Common myeloid progenitor, CD34-positive (primary cell): Measurements from ENCODE around the gene TTC28.

Experiments
- CTCF ChIA-PET: fragments of 350-600 bp; sonication (Branson Sonifier 250); formaldehyde crosslinking; loops from one replicate; lab custom pipeline; 2021; ENCODE audit warnings: antibody characterized with exemption; lab: Charles Lee
- POLR2A ChIA-PET: fragments of 350-600 bp; sonication (Branson Sonifier 250); formaldehyde crosslinking; loops from one replicate; lab custom pipeline; 2021; ENCODE audit warnings: antibody characterized with exemption; lab: Charles Lee
- DNase-seq, 3 donors: peaks; one replicate each; pipeline versions ENCODE4 v3.0.0 to v3.0.0-alpha.2; 2013
- H3K27ac ChIP-seq, 2 experiments: 1 replicate in 1 of 2; 2 replicates in 1 of 2; pipeline ENCODE4 v1.7.0; 2013; ENCODE audit warnings: inconsistent platforms in 2 of 2, low read length in 2 of 2, mild to moderate bottlenecking in 2 of 2, low read depth in 1 of 2, moderate library complexity in 1 of 2; ENCODE audit not compliant: severe bottlenecking in 2 of 2, insufficient read depth in 1 of 2, poor library complexity in 1 of 2
- H3K27me3 ChIP-seq, 5 experiments: replicated peaks in 2 of 5; 1 replicate in 3 of 5; 2 replicates in 2 of 5; pipeline versions ENCODE4 v1.6.1 to v1.7.0; 2013; ENCODE audit warnings: low read length in 4 of 5, mild to moderate bottlenecking in 2 of 5, moderate library complexity in 2 of 5, inconsistent platforms in 1 of 5; ENCODE audit not compliant: insufficient read depth in 5 of 5, control insufficient read depth in 4 of 5
- H3K36me3 ChIP-seq, 4 experiments: 1 replicate in 2 of 4; 2 replicates in 2 of 4; pipeline versions ENCODE4 v1.6.1 to v1.7.0; 2013; ENCODE audit warnings: low read length in 3 of 4, control low read depth in 1 of 4, mild to moderate bottlenecking in 1 of 4; ENCODE audit not compliant: control insufficient read depth in 4 of 4, insufficient read depth in 4 of 4
- H3K4me1 ChIP-seq, 4 experiments: 1 replicate in 3 of 4; 2 replicates in 1 of 4; pipeline versions ENCODE4 v1.6.1 to v1.7.1; 2013; ENCODE audit warnings: low read length in 3 of 4, mild to moderate bottlenecking in 3 of 4, control low read depth in 1 of 4, inconsistent platforms in 1 of 4, moderate library complexity in 1 of 4; ENCODE audit not compliant: control insufficient read depth in 4 of 4, insufficient read depth in 4 of 4; ENCODE audit errors: control extremely low read depth in 1 of 4
- H3K4me3 ChIP-seq, 7 experiments: 1 replicate in 4 of 7; 2 replicates in 3 of 7; pipeline versions ENCODE4 v1.5.1 to v1.7.0; 2013; ENCODE audit warnings: mild to moderate bottlenecking in 7 of 7, low read length in 6 of 7, moderate library complexity in 6 of 7, inconsistent platforms in 2 of 7, low read depth in 2 of 7, control low read depth in 1 of 7; ENCODE audit not compliant: insufficient read depth in 4 of 7, control insufficient read depth in 1 of 7; ENCODE audit errors: extremely low read depth in 1 of 7
- H3K9me3 ChIP-seq, 5 experiments: 1 replicate in 4 of 5; 2 replicates in 1 of 5; pipeline versions ENCODE4 v1.6.1 to v1.7.1; 2013; ENCODE audit warnings: low read length in 4 of 5, mild to moderate bottlenecking in 2 of 5, inconsistent platforms in 1 of 5, low read depth in 1 of 5, moderate library complexity in 1 of 5; ENCODE audit not compliant: control insufficient read depth in 4 of 5, insufficient read depth in 2 of 5; ENCODE audit errors: control extremely low read depth in 1 of 5
- WGBS: methylation state at CpG from one replicate; pipeline ENCODE4 v1.1.5; 2013; ENCODE audit not compliant: insufficient coverage; 5-methylcytosine and 5-hydroxymethylcytosine counted together

The TTC28 gene

DNA sequence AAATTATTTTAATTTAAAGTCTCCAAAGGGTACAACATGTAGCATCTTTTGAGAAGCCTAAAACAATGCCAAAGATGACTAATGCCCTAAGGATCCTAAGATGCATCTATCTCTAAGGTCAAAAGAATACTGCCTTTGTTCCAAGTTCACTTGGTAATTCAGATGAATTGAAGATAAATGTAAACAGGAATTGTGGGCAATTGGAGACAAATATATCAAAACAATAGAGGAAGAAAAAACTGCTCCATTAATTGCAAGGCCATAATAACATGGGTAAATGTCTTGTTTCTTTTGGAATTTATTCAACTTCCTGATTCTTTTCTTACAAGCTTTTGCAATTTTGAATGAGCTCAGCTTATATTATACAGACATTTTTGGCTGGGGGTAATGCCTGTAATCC is 338.6 kb downstream of the TTC28 start:
- Histone ChIP-seq H3K36me3 (no peaks in the 10 kb centered on the region), H3K4me3 (no peak overlapping the region), H3K27ac (no peak overlapping the region), H3K27me3 (no peaks in the 10 kb centered on the region), H3K4me1 (no peaks in the 10 kb centered on the region), H3K9me3 (no peaks in the 10 kb centered on the region)
- no peak for DNase-seq
- ChIA-PET CTCF (no interaction called here), POLR2A (interaction anchor here (0.6 kb wide), 1 partner anchor 90 kb away, joined by 3 read pairs; no protein-coding TSS in a partner anchor)

DNA sequence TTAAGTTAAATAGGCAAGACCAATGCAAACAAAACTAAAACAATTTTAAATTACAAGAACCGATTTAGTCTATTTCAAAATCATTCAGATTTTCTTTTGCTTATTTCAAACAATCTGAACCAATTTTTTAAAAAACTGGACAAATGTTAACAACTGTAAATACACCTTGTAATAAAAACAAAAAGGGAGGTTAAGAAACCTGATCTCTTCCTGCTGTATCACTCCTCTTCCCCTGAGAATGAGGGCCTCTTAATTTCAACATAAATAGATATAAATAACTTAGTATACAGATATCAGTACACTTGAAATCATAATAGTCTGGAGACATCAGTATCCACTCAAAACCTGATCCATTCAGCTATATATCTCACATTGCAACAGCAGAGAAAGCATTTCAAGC is 346.6 kb downstream of the TTC28 start:
- Histone ChIP-seq H3K4me3 (no peak overlapping the region), H3K36me3 (no peaks in the 10 kb centered on the region), H3K4me1 (no peaks in the 10 kb centered on the region), H3K27ac (no peak overlapping the region), H3K27me3 (no peaks in the 10 kb centered on the region), H3K9me3 (no peaks in the 10 kb centered on the region)
- 100% methylated on average over 1 of the region's 1 CpG for WGBS
- DNase-seq = no peak
- ChIA-PET POLR2A (no interaction called here), CTCF (no interaction called here)

DNA sequence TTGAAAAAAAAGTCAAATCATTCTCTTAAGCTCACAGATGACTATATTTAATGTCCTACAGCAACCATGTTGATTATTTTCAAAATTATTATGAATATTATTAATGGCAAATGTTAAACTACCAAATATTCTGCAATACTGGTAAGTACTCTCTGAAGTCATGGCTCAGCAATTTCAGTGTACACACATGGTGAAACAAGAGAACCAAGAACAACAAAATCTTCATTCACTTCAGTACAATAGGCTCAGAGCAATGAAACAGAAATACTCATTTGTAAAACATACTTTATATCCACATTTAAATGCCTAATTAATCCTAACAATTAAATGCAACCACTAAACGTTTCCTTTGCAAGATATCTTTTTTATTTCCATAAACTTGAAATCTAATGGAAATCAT is 347.2 kb downstream of the TTC28 start:
- WGBS = no CpG with 5 or more reads among the region's 1 CpG
- ChIA-PET CTCF (no interaction called here), POLR2A (no interaction called here)
- Histone ChIP-seq H3K27ac (no peak overlapping the region), H3K27me3 (no peaks in the 10 kb centered on the region), H3K4me1 (no peaks in the 10 kb centered on the region), H3K9me3 (no peaks in the 10 kb centered on the region), H3K36me3 (no peaks in the 10 kb centered on the region), H3K4me3 (no peak overlapping the region)
- DNase-seq = no peak

DNA sequence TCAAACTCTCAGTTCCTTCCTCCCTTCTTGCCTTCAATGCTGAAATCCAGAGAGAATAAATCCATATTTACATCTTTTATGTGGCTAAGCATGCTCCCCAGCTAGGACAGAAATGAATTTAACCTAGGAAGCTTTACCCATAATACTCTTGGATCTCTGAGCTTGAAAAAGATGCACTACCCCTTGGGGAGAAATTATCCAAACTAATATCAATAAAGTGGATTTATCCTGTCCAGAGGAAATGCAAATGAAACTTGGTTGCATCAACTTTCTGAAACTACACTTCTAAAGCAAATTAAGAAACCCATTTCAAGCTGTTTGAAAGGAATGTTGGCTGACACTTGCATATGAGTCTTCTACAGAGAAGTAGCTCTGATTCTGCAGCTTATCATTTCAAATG is 347.9 kb downstream of the TTC28 start:
- Histone ChIP-seq H3K4me3 (no peak overlapping the region), H3K9me3 (no peaks in the 10 kb centered on the region), H3K27ac (no peak overlapping the region), H3K4me1 (no peaks in the 10 kb centered on the region), H3K27me3 (no peaks in the 10 kb centered on the region), H3K36me3 (no peaks in the 10 kb centered on the region)
- DNase-seq = no peak
- POLR2A ChIA-PET = interaction anchor here (0.6 kb wide), 1 partner anchor 41 kb away, joined by 3 read pairs; no protein-coding TSS in a partner anchor
- CTCF ChIA-PET = no interaction called here

DNA sequence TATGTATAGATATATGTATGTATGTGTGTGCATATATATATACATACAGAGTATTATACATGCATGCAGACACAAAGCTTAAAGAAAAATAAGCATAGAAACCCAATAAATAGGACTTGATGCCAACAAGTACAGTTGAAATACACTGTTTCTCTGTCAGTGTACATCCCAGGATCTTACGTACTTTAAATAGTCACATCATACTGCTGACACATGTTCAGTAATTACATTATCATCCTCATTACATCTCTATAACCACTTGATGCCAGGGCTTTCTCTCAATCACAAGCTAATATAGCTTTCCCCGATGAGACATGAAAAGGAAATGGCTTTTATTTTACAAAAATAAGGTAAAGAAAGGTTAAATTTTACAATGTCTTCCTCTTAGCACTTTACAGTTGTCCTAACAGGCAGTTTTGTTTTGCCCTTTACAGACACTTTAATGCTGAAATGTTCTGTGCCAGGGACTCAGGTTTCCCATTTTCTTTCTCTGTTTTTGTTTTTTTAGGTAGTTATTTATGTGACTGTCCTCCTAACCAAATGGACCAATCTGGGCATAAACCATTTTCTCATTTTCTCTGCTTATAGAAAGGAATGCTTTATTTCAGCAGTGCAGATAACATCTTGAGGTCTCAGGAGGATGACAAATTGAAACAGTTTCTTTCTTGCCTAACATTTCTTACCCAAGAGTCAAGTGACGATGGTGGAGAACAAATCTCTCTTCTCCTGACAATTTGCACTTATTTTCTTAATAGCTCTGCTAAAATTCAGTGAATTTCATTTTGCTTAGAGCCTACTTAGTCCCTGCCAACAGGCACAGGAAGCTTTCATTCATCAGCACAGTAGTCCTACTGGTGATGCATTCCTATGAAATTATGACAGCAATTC is 350.2 kb downstream of the TTC28 start:
- ChIA-PET CTCF (interaction anchor here (1.4 kb wide), 1 partner anchor 16 kb away, joined by 3 read pairs; no protein-coding TSS in a partner anchor), POLR2A (interaction anchor here (0.7 kb wide), 1 partner anchor 17 kb away, joined by 3 read pairs; no protein-coding TSS in a partner anchor)
- H3K36me3 ChIP-seq = no peaks in the 10 kb centered on the region
- no peak overlapping the region for H3K27ac ChIP-seq
- H3K4me1 ChIP-seq = no peaks in the 10 kb centered on the region
- peak in 2 of 3 donors; percentile 9 to 15 for DNase-seq
- H3K27me3 ChIP-seq = no peaks in the 10 kb centered on the region
- H3K4me3 ChIP-seq = no peak overlapping the region
- no peaks in the 10 kb centered on the region for H3K9me3 ChIP-seq
- 67% methylated on average over 1 of the region's 3 CpGs for WGBS

DNA sequence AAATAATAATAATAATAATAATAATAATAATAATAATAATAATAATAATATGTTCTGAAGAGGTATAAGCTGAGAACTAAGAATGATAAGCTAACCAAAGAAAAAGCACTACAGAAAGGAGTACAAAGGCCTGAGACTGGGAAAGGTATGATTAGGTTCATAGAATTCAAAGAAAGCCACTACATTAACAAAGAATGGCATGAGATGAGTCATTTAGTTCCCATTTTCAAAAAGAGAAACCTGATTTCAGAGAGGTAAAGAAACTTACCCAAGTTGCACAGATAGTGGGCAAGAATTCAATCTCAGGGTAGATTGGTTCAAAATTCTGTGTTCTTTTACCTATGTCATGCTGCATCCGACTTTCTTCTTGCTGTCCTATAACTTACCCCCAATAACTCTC is 350.9 kb downstream of the TTC28 start:
- no peak overlapping the region for H3K27ac ChIP-seq
- WGBS = no CpG with 5 or more reads among the region's 1 CpG
- ChIA-PET CTCF (interaction anchor here (1.1 to 1.4 kb wide), 2 partner anchors 15 to 17 kb away, joined by 3 read pairs; no protein-coding TSS in a partner anchor), POLR2A (no interaction called here)
- H3K36me3 ChIP-seq = no peaks in the 10 kb centered on the region
- DNase-seq = no peak
- H3K4me3 ChIP-seq = no peak overlapping the region
- no peaks in the 10 kb centered on the region for H3K27me3 ChIP-seq
- no peaks in the 10 kb centered on the region for H3K4me1 ChIP-seq
- no peaks in the 10 kb centered on the region for H3K9me3 ChIP-seq

DNA sequence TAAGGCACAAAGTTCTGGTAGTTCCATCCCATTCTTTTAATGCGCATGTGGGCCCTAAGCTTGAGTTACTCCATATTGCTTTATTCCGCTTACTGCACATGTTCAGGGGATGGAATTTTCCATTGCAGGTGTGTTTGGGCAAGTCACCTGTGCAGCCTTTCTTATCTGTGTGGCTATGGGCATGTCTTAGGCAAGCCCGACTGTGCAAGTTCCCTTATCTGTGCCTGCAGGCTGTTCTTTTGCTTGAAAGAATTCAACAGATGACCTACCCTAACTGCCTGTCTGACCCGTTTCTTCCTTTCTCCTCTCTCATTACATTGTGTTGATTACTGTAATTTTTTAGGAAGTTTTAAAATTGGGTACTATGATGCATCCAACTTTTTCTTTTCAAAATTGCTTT is 363.6 kb downstream of the TTC28 start:
- CTCF ChIA-PET = interaction anchor here (0.6 kb wide), 1 partner anchor 33 kb away, joined by 3 read pairs; no protein-coding TSS in a partner anchor
- H3K27ac ChIP-seq = no peak overlapping the region
- WGBS = 100% methylated on average over 2 of the region's 4 CpGs

More for the DNA sequence above, 363.6 kb downstream of the TTC28 start:
- POLR2A ChIA-PET = no interaction called here
- no peak overlapping the region for H3K4me3 ChIP-seq
- H3K27me3 ChIP-seq = no peaks in the 10 kb centered on the region
- no peak for DNase-seq
- no peaks in the 10 kb centered on the region for H3K36me3 ChIP-seq
- H3K9me3 ChIP-seq = peaks cover 0 to 5% (median 1%) of the 10 kb centered on the region in 5 experiments
- no peaks in the 10 kb centered on the region for H3K4me1 ChIP-seq
